Activated T-helper 17 cell treated with anti-CD3 and anti-CD28 coated beads, Interleukin-2, amount 50 U/mL, for 72 hours (primary cell): ENCODE measurements around the gene CCDC71. TPM values are rescaled to one million over a fixed set of nuclear protein-coding genes. Genes with fewer than 3 reads are reported as not detected.

Source experiments
- ATAC-seq: fragments of 150-1000 bp; cut with Tn5 transposase; replicated peaks from 2 replicates; pipeline ENCODE4 v1.10.0; 2021; ENCODE audit warnings: mild to moderate bottlenecking, moderate library complexity
- H3K27ac Mint-ChIP-seq: one replicate; pipeline ENCODE4 v1.8.0; 2022; ENCODE audit warnings: mixed read lengths
- H3K27me3 Mint-ChIP-seq: one replicate; pipeline ENCODE4 v1.8.0; 2022; ENCODE audit warnings: mixed read lengths
- H3K36me3 Mint-ChIP-seq: one replicate; pipeline ENCODE4 v1.8.0; 2022; ENCODE audit warnings: low read depth, mild to moderate bottlenecking, mixed read lengths
- H3K4me1 Mint-ChIP-seq: one replicate; pipeline ENCODE4 v1.8.0; 2022; ENCODE audit warnings: mixed read lengths
- H3K4me3 Mint-ChIP-seq: one replicate; pipeline ENCODE4 v1.8.0; 2022; ENCODE audit warnings: mild to moderate bottlenecking, mixed read lengths
- H3K9me3 Mint-ChIP-seq: one replicate; pipeline ENCODE4 v1.8.0; 2022; ENCODE audit warnings: mixed read lengths
- total RNA-seq, 2 donors: library from RNA; stranded (reverse); gene quantifications; one replicate each; pipeline ENCODE4 v1.2.3, GENCODE V29; 2022

The CCDC71 gene
- total RNA-seq, 2 donors from 2014 or later: 15.6 to 17.0 TPM

DNA sequence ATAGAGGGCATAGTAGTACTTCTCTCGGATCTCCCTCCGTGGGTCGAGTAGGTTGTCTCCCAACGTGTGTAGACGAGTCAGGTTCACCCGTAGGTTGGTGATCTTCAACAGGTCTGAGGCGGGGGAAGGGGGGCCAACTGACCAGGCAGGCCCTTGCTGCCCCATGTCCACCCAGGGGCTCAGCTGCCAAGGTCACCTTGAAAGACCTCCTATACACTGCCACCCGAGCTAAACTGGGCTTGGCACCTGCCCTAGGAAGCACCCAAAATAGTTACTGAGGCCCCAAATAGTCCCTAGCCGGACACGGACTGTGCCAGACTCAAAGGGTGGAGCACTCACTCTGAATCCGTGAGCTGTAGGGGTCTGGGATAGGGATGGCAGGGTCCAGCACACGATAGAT lies 35.1 kb downstream of the CCDC71 start:
- Mint-ChIP-seq H3K36me3 (no peaks in the 10 kb centered on the region), H3K27me3 (peaks cover 11% of the 10 kb centered on the region), H3K9me3 (no peaks in the 10 kb centered on the region), H3K4me1 (no peaks in the 10 kb centered on the region), H3K4me3 (no peak overlapping the region), H3K27ac (no peak overlapping the region)
- no peak for ATAC-seq

DNA sequence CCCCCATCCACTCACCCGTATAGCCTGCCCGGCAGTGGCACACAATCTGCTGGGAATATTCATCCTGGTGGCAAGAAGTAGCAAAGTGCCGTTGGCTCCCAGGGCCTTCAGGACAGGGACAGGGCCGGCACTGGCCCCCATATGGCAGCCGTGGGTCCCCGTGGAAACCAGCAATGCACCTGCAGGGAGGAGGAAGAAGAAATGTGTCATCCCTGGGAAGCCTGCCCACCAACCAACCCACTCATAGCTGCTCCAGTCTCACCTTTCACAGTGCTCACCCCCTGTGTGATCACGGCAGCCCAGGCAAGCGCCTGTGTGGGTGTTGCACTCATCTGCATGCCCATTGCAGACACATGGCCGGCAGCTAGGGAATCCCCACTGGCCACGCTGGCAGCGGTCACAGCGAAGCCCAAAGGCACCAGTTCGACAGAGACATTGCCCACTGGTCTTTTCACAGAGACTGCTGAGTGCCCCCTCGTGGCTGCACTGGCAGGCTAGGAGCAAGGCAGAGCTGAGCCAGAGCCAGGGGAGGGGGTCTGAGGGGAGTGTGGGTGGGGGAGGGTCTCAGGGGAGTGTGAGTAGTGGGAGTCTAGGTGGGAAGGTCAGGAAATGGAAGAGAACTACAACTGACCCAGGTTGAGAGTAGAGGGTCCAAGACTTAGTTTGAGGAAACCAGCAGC lies 41.0 kb downstream of the CCDC71 start:
- Mint-ChIP-seq H3K4me3 (no peak overlapping the region), H3K4me1 (no peaks in the 10 kb centered on the region), H3K9me3 (no peaks in the 10 kb centered on the region), H3K27me3 (no peaks in the 10 kb centered on the region), H3K36me3 (no peaks in the 10 kb centered on the region), H3K27ac (no peak overlapping the region)
- ATAC-seq: no peak

DNA sequence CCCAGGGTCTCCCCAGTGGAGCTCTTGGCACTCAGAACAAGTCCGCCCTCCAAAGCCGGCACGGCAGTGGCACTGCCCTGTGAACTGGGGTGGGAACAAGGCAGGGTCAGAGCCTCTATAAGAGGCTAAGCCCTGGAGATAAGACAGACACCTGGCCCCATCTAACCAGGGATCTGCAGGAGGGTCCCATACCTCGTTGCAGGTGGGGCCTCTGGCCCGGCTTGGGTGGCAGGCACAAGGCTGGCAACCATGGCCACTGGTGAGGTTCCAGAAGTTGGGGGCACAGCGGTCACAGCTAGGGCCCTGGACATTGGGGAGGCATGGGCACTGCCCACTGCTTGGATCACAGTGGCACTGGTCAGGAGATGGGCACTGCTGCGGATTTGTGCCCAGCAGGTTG lies 41.9 kb downstream of the CCDC71 start:
- Mint-ChIP-seq H3K4me3 (no peak overlapping the region), H3K36me3 (peaks cover under 1% of the 10 kb centered on the region), H3K4me1 (no peaks in the 10 kb centered on the region), H3K27me3 (no peaks in the 10 kb centered on the region), H3K27ac (no peak overlapping the region), H3K9me3 (no peaks in the 10 kb centered on the region)
- no peak for ATAC-seq

DNA sequence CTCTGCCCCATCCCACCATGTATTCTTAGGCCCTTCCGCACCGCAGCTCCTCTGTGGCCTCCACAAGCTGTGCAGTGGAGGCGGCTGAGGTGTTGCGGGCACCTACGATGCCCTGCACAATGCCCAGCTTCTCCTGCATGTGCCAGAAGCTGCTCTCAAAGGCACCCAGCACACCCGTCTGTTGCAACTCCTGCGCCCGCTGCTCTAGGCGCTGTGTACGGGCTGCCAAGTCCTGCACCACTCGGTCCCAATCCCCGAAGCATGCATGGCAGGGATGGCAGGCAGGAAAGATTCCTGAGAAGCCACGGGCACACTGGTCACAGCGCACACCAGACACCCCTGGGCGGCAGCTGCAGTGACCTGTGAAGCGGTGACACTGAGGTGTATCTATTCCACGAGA lies 42.4 kb downstream of the CCDC71 start:
- H3K4me1 Mint-ChIP-seq: no peaks in the 10 kb centered on the region
- no peak for ATAC-seq
- no peak overlapping the region for H3K4me3 Mint-ChIP-seq
- no peak overlapping the region for H3K27ac Mint-ChIP-seq
- no peaks in the 10 kb centered on the region for H3K27me3 Mint-ChIP-seq
- H3K36me3 Mint-ChIP-seq: peaks cover 6% of the 10 kb centered on the region
- no peaks in the 10 kb centered on the region for H3K9me3 Mint-ChIP-seq

DNA sequence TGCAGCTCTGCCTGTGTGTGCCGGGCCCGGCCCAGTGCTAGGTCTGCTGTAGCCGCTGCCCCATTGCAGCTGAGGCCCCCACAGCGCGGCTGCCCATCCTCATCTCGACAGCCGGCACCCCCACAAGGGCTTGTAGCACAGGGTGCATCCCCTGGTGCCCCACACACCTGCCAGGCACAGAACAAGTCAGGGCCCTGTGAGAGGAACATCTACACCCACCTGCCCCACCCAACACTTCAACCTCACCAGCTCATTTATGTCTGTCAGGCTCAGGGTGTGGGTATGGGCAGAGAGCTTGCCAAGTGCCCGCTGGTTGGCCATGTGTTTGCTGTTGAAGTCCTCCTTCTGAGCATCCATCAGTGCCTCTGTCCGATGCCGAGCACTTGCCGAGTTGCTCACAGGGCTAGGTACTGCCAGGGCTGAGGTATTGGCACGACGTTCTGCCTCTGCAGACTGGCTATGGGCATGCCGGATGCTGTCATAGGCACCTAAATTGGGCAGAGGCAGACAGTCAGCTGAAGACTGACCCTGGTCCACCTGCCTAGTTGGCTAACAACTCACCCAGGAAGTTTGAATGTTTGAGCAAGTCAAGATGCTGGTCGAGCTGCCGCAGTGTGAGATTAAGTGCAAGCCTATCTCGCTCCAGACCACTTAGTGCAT lies 43.1 kb downstream of the CCDC71 start:
- Mint-ChIP-seq H3K27me3 (no peaks in the 10 kb centered on the region), H3K36me3 (peaks cover 13% of the 10 kb centered on the region), H3K9me3 (no peaks in the 10 kb centered on the region), H3K27ac (no peak overlapping the region), H3K4me1 (no peaks in the 10 kb centered on the region), H3K4me3 (no peak overlapping the region)
- no peak for ATAC-seq

DNA sequence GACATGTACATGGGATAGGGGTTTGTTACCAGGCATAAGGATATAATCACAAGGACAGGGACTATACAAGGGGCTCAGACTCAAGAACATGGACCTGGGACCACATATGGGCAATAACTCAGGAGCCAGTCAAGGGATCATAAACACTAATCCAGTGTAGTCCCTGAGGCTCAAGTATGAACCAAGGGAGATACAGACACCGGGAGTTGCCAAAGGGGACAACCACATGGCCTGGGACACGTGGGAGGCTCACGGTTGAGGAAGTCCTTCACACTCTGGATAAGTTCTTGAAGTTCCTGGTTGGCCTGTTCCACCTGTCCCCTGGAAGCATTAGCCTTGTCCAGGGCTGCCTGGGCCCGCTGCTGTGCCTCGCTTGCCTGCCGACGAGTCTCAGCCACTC lies 43.7 kb downstream of the CCDC71 start:
- Mint-ChIP-seq H3K4me3 (peak overlapping the region; percentile 79), H3K36me3 (peaks cover 18% of the 10 kb centered on the region)
- ATAC-seq: no peak

DNA sequence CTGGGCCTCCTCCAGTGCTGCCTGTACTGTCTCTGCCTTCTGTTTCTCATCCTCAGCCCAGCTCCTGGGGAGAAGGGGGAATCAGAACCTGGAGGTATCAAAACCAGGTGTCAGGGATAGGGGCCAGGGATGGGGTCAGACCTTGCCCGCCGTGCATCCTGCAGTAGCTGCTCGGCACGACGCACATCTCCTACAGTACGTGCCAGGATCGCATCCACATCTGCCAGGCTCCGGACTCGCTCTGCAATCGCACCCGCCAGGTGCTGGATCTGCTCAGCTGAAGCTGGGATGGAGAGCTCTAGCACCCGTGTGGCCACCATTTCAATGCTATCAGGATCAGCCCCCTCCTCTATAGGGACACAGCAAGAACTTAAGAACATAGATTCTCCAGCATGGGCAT lies 44.1 kb downstream of the CCDC71 start:
- peaks cover 21% of the 10 kb centered on the region for H3K36me3 Mint-ChIP-seq
- H3K27me3 Mint-ChIP-seq: no peaks in the 10 kb centered on the region
- peak overlapping the region; percentile 79 for H3K27ac Mint-ChIP-seq
- no peaks in the 10 kb centered on the region for H3K9me3 Mint-ChIP-seq
- ATAC-seq: no peak
- no peaks in the 10 kb centered on the region for H3K4me1 Mint-ChIP-seq
- peak overlapping the region; percentile 79 for H3K4me3 Mint-ChIP-seq

More for the DNA sequence above, 43.7 kb downstream of the CCDC71 start:
- no peaks in the 10 kb centered on the region for H3K9me3 Mint-ChIP-seq
- no peaks in the 10 kb centered on the region for H3K4me1 Mint-ChIP-seq
- H3K27me3 Mint-ChIP-seq: no peaks in the 10 kb centered on the region
- peak overlapping the region; percentile 79 for H3K27ac Mint-ChIP-seq

DNA sequence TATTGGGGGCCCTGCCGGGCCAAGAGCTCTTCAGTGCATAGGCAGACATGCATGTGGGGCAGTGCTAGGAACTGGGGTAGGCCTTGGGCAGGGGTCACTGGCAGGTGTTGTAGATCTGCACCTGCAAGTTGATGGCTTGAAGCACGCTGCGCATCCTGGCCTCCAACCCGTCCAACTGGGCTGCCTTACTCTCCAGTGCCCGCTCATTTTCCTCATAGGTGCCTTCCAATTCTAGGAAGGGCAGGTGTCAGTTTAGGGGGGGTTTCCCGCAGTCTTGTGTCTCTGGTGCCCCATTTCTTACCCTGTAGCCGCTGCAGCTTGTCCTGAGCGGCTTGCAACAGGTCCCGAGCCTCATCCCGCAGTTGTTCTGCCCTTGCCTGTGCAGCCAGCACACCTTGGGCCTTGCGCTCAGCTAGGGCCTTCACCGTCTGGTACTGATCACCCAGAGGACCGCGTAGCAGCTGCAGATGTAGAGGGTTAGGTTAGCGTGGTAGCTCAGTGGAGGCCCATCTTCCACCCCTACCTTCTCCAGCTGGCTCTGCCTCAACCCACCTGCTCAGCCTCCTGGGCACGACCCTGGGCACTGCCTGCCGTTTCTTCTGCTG lies 44.9 kb downstream of the CCDC71 start:
- no peaks in the 10 kb centered on the region for H3K27me3 Mint-ChIP-seq
- H3K9me3 Mint-ChIP-seq: no peaks in the 10 kb centered on the region
- no peaks in the 10 kb centered on the region for H3K4me1 Mint-ChIP-seq
- H3K4me3 Mint-ChIP-seq: peak overlapping the region; percentile 79
- ATAC-seq: no peak
- H3K36me3 Mint-ChIP-seq: peaks cover 26% of the 10 kb centered on the region
- H3K27ac Mint-ChIP-seq: peak overlapping the region; percentile 79

DNA sequence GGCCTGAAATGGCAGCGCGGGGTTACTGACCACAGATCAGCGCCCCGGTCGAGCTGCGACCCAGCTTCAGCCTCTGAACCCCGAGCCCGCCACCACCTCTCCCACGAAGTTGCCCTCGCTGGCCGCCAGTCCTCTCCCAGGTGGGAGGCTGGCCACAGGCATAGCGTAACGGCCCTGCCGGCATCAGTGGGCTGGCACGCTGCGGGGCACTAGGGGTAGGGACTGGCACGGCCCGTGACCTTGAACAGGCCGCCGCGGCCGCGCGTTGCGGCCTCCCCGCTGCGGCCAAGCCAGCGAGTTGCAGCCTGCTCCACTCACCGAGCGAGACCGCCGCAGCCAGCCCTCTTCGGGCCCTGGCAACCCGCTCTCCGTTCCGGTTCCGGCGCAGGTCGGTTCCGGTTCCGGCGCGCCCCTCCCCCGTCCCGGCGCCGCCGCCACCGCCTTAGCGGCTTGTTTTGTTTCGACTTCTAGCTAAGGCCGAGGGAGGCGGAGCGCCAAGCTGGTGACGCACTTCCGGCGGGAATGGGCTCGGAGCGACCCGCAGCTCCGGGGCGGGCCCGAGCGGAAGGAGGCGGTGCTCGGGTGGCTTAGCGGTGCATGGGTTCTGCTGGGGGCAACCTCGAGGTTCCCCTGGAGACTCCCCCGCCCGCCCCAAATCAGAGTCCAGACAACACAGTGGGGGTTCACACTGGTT lies 45.5 kb downstream of the CCDC71 start, which contains the start of gene USP19:
Gene USP19, minus strand, starts transcription at position 386 of the 694 bp plus-strand sequence. CDS start 1,678 bp downstream, outside the sequence.
- peak; percentile 97 for ATAC-seq
- H3K9me3 Mint-ChIP-seq: no peaks in the 10 kb centered on the region
- H3K36me3 Mint-ChIP-seq: peaks cover 33% of the 10 kb centered on the region
- no peaks in the 10 kb centered on the region for H3K4me1 Mint-ChIP-seq
- peak within 1 kb of the TSS; percentile 79 for H3K4me3 Mint-ChIP-seq
- no peaks in the 10 kb centered on the region for H3K27me3 Mint-ChIP-seq
- H3K27ac Mint-ChIP-seq: peak within 1 kb of the TSS; percentile 84

DNA sequence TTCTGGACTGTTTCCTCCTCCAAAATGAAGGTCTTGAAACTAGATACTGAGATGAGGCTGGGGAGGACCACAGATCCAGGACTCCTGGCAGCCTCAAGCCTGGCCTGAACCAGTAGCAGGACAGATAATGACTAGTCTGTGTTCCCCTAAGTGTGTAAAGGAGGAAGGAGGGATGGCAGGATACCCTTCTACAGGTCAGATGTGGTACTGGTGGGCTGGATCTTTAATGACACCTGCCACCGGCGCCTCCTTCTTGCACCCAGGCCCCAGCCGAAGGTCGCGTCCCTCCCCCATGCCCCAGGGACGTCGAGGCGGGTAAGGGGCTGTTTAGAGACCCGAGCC lies 46.1 kb downstream of the CCDC71 start:
- Mint-ChIP-seq H3K27ac (peak overlapping the region; percentile 84), H3K9me3 (no peaks in the 10 kb centered on the region), H3K36me3 (peaks cover 38% of the 10 kb centered on the region), H3K27me3 (no peaks in the 10 kb centered on the region), H3K4me3 (peak overlapping the region; percentile 79), H3K4me1 (no peaks in the 10 kb centered on the region)
- peak; percentile 1 for ATAC-seq

DNA sequence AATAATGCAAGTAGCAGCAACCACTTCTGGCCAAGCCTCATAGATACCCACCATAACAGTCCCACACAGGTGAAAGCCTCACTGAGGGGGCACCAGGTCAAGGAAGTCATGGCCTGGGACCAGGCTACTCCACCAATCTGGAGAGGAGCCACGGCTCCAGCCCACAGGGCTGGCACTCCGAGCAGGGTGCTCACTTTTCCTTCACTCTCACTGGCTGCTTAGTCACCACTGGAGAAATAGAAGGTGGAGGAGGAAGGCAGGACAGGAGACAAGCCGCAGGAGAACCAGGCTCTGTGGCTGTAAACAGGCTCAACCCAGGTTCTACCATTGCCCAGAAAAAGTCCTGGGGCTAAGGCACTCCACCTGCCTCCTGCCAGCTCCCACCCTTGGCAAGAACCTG lies 46.7 kb downstream of the CCDC71 start:
- H3K4me1 Mint-ChIP-seq: no peaks in the 10 kb centered on the region
- no peak for ATAC-seq
- H3K9me3 Mint-ChIP-seq: no peaks in the 10 kb centered on the region
- peaks cover 44% of the 10 kb centered on the region for H3K36me3 Mint-ChIP-seq
- H3K27me3 Mint-ChIP-seq: no peaks in the 10 kb centered on the region
- peak overlapping the region; percentile 84 for H3K27ac Mint-ChIP-seq
- peak overlapping the region; percentile 79 for H3K4me3 Mint-ChIP-seq

DNA sequence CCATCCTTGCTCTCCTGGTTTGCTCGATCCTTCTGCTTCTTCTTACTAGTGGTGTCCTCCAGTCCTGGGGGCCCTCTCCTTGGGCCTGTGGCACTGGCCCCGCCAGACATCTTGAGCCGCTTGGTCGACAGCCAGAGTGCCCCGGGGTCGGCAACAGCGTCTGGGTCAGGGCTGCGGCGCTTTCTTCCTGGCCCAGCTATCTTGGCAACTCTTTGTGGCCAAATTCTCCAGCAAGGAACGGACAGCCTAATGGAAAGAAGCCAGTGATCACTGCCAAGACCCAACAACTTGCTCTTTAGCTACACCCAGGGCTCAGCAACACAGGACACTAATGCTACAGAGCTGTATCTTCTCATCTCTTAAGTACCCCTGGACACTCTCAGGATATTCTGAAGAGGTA lies 47.1 kb downstream of the CCDC71 start:
- Mint-ChIP-seq H3K4me3 (peak overlapping the region; percentile 79), H3K36me3 (peaks cover 48% of the 10 kb centered on the region), H3K9me3 (no peaks in the 10 kb centered on the region), H3K27me3 (no peaks in the 10 kb centered on the region), H3K27ac (no peak overlapping the region), H3K4me1 (no peaks in the 10 kb centered on the region)
- ATAC-seq: no peak
